Measurements from ENCODE around the gene IFITM10. TPM values are rescaled to one million over a fixed set of nuclear protein-coding genes. Genes with fewer than 3 reads are reported as not detected.

Gene IFITM10
- total RNA-seq, 1 experiment from 2014 or later = not detected

- POLR2A ChIA-PET (ENCODE audit: low non-redundant PET) = no interaction called here
- intact Hi-C loops (cut with micrococcal nuclease; ENCODE audit: unreplicated experiment) = no loop called here
- Histone ChIP-seq H3K27me3 (replicated peaks; ENCODE audit: insufficient read depth, low read depth, low read length, poor library complexity) (peaks cover 3% of the 10 kb centered on the region), H3K27ac (ENCODE audit: low read depth, low read length, poor library complexity, severe bottlenecking) (no peak overlapping the region), H3K4me3 (ENCODE audit: low read depth, low read length, poor library complexity, severe bottlenecking) (no peak overlapping the region), H3K4me1 (ENCODE audit: insufficient read depth, low read length, poor library complexity, severe bottlenecking) (no peaks in the 10 kb centered on the region), H3K36me3 (ENCODE audit: insufficient read depth, low read length, poor library complexity, severe bottlenecking) (no peaks in the 10 kb centered on the region), H3K9me3 (ENCODE audit: low read depth, low read length, poor library complexity, severe bottlenecking) (no peaks in the 10 kb centered on the region)
- no peak for TF ChIP-seq CTCF (conservative IDR thresholded peaks at IDR 0.05; ENCODE audit: low read depth, low read length)
- TF ChIP-seq EZH2 (IDR thresholded peaks at IDR 0.05; ENCODE audit: borderline replicate concordance, low read depth, low read length, poor library complexity, severe bottlenecking) = no peak
- no peak for DNase-seq (ENCODE audit: low spot score)
- no TSS peak for BruUV-seq (replicated peaks)
- CTCF ChIA-PET = no interaction called here
These were observed 30.6 kb downstream of the IFITM10 start for GRCh38 chr11:1719781-1720180.

GRCh38 chr11:1718326-1718725 lies 32.1 kb downstream of the IFITM10 start:
- TF ChIP-seq CTCF (conservative IDR thresholded peaks at IDR 0.05; ENCODE audit: low read depth, low read length) (no peak), EZH2 (IDR thresholded peaks at IDR 0.05; ENCODE audit: borderline replicate concordance, low read depth, low read length, poor library complexity, severe bottlenecking) (no peak)
- POLR2A ChIA-PET (ENCODE audit: low non-redundant PET) = no interaction called here
- no peaks in the 10 kb centered on the region for H3K36me3 ChIP-seq (ENCODE audit: insufficient read depth, low read length, poor library complexity, severe bottlenecking)
- no peaks in the 10 kb centered on the region for H3K9me3 ChIP-seq (ENCODE audit: low read depth, low read length, poor library complexity, severe bottlenecking)
- no peaks in the 10 kb centered on the region for H3K4me1 ChIP-seq (ENCODE audit: insufficient read depth, low read length, poor library complexity, severe bottlenecking)
- H3K27me3 ChIP-seq (replicated peaks; ENCODE audit: insufficient read depth, low read depth, low read length, poor library complexity) = peaks cover 3% of the 10 kb centered on the region
- no peak overlapping the region for H3K4me3 ChIP-seq (ENCODE audit: low read depth, low read length, poor library complexity, severe bottlenecking)
- BruUV-seq (replicated peaks) = no TSS peak
- CTCF ChIA-PET = no interaction called here
- H3K27ac ChIP-seq (ENCODE audit: low read depth, low read length, poor library complexity, severe bottlenecking) = no peak overlapping the region
- DNase-seq (ENCODE audit: low spot score) = no peak
- intact Hi-C loops (cut with micrococcal nuclease; ENCODE audit: unreplicated experiment) = no loop called here

GRCh38 chr11:1717745-1718144 lies 32.6 kb downstream of the IFITM10 start:
- Histone ChIP-seq H3K36me3 (ENCODE audit: insufficient read depth, low read length, poor library complexity, severe bottlenecking) (no peaks in the 10 kb centered on the region), H3K9me3 (ENCODE audit: low read depth, low read length, poor library complexity, severe bottlenecking) (no peaks in the 10 kb centered on the region), H3K4me3 (ENCODE audit: low read depth, low read length, poor library complexity, severe bottlenecking) (no peak overlapping the region), H3K4me1 (ENCODE audit: insufficient read depth, low read length, poor library complexity, severe bottlenecking) (no peaks in the 10 kb centered on the region), H3K27ac (ENCODE audit: low read depth, low read length, poor library complexity, severe bottlenecking) (no peak overlapping the region), H3K27me3 (replicated peaks; ENCODE audit: insufficient read depth, low read depth, low read length, poor library complexity) (peaks cover 2% of the 10 kb centered on the region)
- DNase-seq (ENCODE audit: low spot score) = no peak
- intact Hi-C loops (cut with micrococcal nuclease; ENCODE audit: unreplicated experiment) = no loop called here
- ChIA-PET POLR2A (ENCODE audit: low non-redundant PET) (no interaction called here), CTCF (interaction anchor here (0.7 kb wide), 1 partner anchor 11 kb away, joined by 3 read pairs; no protein-coding TSS in a partner anchor)
- TF ChIP-seq EZH2 (IDR thresholded peaks at IDR 0.05; ENCODE audit: borderline replicate concordance, low read depth, low read length, poor library complexity, severe bottlenecking) (no peak), CTCF (conservative IDR thresholded peaks at IDR 0.05; ENCODE audit: low read depth, low read length) (no peak)
- BruUV-seq (replicated peaks) = no TSS peak

All from A673 (cell line).